Globus pallidus (tissue), 1 donor: ENCODE data around the gene EVPLL.
"Not testable (repeated sequence)": the region's sequence is repeated elsewhere in the genome, so short reads cannot be mapped to it uniquely, and the experiment has no call there.

ENCODE experiments used
- DNase-seq: peaks from one replicate; pipeline ENCODE4 v3.0.0-alpha.2; 2015; ENCODE audit warnings: low spot score

The EVPLL gene

DNA sequence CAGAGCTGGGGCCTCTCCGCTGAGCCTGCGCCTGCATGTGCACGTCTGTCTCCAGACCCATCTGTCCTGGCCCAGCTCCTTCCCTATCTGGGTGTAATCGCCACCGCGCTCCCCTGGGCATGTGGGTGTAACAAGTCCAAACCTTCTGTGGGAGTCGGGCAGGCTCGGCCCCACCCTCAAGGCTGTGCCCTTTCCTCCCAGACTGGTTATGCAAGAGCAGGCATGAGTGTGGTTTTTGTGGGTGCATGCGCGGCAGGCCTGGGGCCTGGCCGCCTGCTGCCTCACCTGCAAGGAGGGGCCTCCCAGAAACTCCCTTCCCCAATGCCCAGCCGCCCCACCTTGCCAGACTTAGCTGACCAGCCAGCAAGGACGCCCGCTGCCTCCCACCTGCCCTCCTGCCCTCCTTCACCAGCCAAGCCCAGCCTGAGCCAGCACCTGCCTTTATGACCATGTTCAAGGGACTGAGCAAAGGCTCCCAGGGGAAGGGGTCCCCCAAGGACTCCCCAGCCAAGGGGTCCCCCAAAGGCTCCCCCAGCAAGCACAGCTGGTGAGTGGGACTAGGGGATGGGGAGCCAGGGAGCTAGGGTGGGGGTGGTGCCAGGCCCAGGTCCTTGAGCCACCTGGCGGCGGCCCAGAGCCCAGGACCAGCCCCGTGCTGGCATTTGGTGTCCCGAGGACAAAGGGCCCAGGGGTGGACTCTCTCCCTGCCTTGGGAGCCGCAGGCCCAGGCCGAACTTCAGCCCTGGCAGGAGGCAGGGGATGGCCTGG is at the start of gene EVPLL:
TSS of gene EVPLL (plus strand) at position 342 of the 768 bp plus-strand sequence. CDS start 3,160 bp downstream, outside the sequence.
- DNase-seq, result no peak

DNA sequence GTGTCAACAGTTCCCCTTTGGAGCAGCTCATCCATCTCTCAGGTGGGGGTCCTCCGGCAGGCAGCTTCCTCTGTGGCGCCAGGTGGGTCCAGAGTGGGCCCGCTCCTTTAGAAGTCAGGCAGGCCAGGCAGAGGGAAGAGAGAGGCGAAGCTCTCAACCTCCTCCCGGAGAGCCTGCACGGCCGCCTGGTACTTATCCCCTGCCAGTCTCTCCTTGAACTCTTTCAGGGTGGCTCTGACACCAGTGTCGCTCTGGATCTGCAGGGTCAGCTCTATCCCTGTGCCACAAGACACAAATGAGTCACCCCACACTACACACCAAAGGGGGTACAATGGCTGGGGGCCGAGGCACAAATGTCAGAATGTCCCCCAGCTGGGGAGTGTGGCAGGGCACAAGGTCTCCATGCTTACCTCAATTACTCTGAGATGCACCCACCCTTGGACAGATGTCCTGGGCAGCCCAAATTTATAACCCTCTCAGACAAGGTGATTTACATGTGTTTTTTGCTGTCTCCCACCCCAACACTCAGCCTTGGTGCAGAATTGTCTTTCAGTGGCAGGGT is 48.9 kb upstream of the EVPLL start:
- no peak for DNase-seq

DNA sequence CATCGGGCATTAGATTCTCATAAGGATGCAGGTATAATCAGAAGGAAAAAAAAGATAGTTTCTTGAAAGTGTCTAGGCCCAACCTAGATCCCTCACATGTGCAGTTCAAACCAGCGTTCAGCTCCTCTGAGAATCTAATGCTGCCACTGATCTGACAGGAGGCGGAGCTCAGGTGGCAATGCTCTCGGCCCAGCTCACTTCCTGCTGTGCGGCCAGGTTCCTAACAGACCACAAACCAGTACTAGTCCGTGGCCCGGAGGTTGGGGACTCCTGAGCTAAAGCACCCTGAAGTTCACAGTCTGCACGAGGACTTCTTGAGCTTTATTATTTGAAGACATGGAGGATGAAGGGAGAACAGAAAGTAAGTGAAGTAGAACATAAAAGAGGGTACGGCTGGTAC is 45.7 kb upstream of the EVPLL start:
- no peak for DNase-seq

DNA sequence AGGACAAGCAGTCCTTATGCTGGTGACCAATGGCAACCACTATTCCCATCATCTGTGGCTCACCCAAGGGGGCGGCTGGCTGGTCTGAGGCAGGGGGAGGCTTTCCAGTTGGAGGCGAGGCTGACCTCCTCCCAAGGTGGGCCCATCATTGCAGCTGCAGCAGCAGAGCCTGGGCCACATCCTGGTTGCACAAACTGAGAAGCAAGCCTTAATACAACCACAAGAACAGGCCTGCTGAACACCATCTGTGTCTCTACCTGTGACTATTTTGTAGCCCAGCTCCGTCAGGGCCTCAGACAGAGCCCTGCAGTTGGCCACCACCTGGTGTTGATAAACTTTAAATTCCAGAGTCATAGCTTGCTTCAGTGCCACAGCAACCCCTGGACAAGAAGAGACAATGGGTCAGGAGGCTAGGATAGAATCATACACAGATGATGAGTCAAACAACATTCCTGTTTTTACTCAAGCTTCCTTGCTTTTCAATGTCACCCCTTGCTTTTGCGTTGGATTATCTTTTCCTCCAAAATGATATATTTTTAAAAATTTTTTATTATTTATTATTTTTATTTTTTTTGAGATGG is 44.6 kb upstream of the EVPLL start:
- DNase-seq, result no peak

DNA sequence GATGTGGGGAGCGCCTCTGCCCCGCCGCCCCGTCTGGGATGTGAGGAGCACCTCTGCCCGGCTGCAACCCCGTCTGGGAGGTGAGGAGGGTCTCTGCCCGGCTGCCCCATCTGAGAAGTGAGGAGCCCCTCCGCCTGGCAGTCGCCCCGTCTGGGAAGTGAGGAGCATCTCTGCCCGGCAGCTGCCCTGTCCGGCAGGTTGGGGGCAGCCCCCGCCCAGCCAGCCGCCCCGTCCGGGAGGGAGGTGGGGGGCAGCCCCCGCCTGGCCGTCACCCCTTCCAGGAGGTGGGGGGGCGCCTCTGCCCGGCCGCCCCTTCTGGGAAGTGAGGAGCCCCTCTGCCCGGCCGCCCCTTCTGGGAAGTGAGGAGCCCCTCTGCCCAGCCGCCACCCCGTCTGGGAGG is 39.4 kb upstream of the EVPLL start:
- DNase-seq, result not testable (repeated sequence)

DNA sequence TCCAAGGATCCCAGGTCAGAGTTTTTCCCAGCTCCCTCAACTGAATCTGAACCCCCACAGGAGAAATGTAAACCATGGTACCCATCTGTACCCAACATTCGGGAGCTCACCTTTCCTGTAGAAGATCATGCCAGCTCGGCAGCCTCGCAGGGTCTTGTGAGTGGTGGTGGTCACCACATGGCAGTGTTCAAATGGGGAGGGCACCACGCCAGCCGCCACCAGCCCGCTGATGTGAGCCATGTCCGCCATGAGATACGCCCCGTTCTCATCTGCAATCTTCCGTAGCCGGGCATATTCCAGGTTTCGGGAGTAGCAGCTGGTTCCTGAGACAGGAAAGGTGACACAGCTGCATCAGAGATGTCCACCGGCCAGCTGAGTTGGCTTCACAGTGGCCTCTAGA is 37.6 kb upstream of the EVPLL start:
- no peak for DNase-seq

DNA sequence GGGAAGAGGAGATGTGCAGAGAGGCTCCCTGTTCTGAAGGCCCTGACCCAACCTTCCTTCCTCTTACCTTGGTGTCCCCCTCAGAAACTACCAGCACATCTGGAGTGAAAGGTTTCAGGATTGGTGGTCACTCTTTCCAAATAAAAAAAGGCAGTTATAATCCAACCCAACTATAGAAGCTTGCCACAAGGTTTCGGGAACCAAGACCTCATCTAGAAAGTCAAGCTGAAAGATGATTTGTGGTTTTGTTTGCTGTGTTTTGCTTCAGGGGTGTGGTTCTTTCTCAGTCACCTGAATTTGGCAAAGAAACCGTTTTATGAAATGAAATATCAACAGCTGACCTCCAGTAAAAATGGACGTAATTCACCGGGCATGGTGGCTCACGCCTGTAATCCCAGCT is 33.6 kb upstream of the EVPLL start:
- no peak for DNase-seq

DNA sequence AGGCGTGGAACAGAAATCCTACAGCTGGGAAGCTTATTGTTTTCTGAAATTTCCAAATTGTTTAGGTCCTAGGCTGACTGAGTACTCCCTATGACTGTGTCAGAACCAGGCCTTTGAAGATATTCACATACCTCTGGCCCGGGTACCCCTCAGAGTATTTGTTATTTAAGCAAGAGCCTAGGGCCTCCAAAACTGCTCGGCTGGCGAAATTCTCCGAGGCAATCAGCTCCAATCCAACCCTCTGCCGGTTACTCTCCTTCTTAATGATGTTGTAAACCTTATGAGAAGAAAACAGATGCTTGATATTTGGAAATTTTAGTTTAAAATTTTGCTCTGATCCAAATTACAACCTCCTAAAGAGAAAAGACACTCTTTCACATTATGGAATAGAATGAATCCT is 24.0 kb upstream of the EVPLL start:
- DNase-seq, result no peak

DNA sequence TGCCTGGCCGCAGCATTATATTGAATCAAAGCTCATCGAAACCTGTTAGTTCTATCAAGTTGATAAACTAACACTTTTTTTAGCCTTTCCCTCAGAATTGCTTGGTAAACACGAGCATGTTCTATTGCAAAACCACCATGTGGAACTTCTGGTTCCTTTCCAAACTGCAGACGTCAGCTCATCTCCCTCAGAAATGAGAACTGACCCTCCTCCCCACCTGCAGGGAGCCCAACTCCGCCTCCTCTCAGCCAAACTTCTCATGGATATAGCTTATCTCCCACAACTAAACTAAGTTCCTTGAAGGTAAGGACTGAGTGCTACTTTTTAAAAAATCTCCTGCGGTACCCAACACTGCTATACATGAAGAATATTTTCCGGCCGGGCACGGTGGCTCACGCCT is 21.0 kb upstream of the EVPLL start:
- DNase-seq, result peak; percentile 54

DNA sequence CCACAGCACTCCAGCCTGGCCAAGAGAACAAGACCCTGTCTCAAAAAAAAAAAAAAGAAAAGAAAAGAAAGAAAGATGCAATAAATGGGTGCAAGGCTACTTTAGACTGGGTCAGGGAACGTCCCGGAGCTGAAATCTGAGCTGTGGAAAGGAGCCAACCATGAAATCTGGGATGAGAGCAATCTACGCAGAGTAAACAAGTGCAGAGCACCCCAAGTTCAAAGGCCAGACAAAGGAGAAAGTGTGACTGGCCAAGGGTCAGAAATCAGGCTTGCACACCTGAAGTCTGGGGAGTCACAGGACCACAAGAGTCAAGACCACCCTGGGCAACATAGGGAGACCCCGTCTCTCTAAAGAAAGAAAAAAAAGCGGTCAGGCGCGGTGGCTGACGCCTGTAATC is 17.1 kb upstream of the EVPLL start:
- no peak for DNase-seq

DNA sequence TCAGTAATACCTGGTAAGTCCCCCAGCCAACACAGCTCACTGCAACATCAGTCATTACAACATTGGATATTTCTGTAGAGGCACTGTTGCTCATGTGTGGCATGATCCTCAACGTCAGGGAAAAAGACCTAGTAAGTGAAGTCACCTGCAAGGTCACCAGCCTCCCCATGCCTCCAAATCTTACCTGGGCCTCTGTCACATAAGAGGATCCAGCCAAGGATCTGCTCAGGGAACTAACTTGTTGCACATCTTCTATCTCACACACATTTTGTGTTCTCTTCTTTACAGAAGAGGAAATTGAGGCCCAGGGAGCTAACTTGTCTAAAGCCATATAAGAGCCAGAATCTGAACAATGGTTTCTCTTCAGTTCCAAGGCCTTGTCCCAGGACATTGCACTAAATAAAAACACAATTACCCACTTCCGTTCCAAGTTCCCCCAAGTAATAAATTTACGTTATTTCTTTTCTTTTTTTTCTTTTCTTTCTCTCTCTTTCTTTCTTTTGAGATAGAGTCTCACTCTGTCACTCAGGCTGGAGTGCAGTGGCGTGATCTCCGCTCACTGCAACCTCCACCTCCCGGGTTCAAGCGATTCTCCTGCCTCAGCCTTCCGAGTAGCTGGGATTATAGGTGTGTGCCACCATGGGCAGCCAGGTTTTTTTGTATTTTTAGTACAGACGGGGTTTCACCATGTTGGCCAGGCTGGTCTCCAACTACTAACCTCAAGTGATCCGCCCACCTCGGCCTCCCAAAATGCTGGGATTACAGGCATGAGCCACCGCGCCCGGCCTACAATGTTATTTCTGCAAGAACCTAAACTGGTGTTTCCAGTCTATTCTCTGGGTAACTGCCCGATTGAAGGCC is 15.5 kb upstream of the EVPLL start:
- DNase-seq, result peak; percentile 50

DNA sequence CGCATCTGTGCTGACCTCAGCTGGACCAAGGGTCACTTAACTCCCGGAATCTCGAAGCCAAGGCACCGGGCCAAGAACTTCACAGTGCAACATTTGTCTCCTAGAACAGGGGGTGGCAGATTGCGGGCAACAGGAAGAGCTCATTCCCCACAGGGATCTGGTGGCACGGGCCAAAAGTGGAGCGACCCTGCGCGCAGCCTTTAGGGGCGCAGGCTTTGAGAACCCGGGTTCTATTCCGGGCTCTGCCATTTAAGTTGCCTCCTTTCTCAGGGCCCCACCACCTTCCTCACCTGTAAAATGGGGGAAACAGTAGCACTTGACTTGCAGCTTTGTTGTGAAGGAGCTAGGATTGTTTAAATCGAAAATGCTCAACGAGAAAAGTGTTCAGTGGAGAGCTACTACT is 14.9 kb upstream of the EVPLL start:
- DNase-seq, result peak; percentile 92

DNA sequence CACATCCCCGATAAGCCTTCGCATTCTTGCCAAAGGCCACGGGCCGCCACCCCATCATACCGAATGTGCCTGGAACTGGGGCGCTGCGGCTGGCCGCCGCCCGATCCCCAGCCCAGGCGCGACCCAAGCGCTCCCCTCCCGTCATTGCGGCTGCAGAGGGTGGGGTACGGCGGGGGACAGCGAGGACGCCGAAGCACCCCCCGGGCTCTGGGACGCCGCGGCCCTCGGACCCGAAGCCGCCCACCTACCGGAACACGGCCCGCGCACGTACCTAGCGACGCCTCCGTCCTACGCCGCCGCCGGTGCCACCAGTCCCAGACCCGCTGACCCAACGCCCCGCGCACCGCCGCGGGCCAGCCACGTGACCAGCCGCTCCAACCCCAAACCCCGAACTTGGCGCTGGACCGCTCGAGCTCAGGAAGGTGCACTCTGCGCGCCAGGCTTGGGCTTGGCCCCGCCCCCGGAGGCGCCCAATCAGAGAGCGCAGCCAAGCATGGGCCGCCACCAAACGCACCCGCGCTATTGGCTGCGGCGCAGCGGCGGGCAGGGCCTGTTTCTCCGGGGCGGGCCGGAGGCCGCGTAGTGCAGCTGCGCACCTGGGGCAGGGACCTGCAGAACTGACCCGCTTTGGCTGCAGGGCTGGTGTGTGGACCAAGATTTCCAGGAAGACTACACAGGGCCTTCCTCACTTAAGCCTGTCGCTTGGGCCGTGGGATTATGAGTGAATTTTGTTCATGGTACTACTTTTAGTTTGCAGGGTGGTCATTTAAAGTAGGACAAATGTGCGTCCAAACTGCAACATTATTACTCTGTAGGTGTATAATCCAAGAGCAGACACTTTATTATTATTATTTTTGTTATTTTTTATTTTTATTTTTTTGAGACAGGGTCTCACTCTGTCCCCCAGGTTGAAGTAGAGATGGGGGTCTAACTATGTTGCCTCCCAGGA is 14.2 kb upstream of the EVPLL start, which contains the start of gene SHMT1:
TSS of gene SHMT1 (minus strand) at position 450 of the 949 bp plus-strand sequence. CDS start 7,569 bp downstream, outside the sequence.
- DNase-seq, result peak; percentile 92

DNA sequence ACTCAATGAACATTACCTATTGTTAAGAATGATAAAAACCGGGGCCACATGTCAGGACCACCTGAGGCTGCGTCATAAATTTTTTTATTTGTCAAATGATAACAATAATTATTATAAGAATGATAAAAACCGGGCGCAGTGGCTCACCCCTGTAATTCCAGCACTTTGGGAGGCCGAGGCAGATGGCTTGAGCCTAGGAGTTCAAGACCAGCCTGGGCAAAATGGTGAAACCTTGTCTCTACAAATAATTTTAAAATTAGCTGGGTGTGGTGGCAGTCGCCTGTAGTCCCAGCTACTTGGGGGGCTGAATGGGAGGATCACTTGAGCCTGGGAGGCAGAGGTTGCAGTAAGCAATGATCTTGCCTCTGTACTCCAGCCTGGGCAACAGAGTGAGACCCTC is 13.4 kb upstream of the EVPLL start:
- no peak for DNase-seq

DNA sequence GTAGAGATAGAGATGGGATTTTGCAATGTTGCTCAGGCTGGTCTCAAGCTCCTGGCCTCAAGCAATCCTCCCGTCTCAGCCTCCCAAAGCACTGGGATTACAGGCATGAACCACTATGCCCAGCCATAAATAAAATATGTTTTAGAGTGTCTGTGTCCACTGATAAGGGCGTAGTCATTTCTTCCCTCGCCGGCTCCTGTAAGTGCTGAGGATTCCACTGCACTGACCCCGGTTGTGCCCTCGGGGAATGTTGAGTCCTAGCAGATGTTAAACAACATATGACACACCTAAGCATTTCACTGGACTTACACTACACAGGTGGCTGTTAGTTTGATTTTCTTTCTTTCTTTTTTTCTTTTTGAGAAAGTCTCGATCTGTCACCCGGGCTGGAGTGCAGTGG is 8.6 kb upstream of the EVPLL start:
- DNase-seq, result no peak

DNA sequence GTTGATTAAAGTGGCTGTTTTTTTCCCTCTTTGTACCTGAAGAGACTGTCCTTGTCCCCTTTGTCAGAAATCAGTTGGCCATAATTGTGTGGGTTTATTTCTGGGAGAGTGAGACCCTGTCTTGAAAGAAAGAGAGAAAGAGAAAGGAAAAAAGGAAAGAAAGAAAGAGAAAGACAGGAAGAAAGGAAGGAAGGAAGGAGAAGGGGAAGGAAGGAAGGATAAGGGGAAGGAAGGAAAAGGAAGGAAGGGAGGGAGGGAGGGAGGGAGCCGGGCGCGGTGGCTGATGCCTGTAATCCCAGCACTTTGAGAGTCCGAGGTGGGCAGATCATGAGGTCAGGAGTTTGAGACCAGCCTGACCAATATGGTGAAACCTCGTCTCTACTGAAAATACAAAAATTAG is 6.8 kb upstream of the EVPLL start:
- no peak for DNase-seq

DNA sequence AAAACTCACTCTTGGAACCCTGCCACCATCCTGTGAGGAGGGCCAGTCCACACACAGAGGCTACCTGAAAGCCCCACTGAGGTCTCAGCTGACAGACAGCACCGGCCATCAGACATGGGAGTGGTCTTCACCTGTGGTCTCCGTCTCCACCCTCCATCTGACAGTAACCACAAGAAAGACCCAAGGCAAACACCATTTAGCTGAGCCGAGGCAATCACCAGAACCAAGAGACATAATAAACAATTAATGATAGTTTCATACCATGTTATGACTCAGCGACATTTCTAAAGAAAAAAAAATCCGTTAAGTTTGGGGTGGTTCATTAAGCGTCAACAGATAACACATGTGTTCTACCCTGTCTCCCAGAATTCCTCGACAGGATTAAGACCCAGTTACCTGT is 6.1 kb upstream of the EVPLL start:
- DNase-seq, result no peak

DNA sequence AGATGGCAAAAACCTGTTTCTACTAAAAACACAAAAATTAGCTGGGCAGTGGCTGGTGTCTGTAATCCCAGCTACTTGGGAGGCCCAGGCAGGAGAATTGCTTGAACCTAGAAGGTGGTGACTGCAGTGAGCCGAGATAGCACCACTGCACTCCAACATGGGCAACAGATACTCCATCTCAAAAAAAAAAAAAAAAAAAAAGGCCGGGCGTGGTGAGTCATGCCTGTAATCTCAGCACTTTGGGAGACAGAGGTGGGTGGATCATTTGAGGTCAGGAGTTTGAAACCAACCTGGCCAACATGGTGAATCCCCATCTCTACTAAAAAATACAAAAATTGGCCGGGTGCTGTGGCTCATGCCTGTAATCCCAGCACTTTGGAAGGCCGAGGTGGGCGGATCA is 4.4 kb upstream of the EVPLL start:
- DNase-seq, result not testable (repeated sequence)

DNA sequence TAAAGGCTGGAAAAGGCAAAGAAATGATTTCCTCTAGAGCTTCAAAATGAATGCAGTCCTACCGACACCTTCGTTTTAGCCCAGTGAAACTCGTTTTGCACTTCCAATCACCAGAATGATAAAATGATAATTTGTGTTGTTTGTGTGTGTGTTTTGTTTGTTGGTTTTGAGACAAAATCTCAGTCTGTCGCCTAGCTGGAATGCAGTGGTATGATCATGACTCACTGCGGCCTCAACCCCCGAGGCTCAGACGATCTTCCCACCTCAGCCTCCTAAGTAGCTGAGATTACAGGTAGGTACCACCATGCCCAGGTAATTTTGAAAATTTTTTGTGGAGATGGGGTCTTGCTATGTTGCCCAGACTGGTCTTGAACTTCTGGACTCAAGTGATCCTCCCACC is 3.4 kb upstream of the EVPLL start:
- DNase-seq, result no peak

DNA sequence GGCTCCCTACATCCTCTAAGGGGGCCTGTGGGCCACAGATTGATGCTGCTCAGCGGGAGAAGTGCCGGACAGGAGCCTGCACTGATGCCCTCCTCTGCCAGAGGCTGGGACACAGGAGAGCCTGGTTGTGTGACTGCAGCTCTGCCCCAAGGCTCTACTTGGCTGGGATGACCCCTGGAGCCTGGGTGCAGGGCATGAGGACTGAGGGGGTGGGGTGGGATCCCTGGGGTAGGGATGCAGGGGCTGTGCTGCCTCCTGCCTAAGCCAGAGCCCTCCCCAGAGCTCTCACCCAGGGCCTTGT is 577 bp downstream of the EVPLL start:
- DNase-seq, result no peak

DNA sequence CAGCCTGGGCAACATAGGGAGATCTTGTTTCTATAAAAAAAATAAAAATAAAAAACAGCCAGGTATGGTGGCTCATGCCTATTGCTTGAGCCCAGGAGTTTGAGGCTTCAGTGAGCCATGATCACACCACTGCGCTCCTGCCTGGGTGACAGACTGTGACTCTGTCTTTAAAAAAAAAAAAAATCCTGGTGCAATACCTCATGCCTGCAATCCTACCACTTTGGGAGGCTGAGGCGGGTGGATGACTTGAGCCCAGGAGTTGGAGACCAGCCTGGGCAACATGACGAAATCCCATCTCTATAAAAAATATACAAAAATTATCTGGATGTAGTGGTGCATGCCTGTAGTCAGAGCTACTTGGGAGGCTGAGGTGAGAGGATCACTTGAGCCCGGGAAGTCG is 1.0 kb downstream of the EVPLL start:
- not testable (repeated sequence) for DNase-seq
